Stimulated activated CD8-positive, alpha-beta memory T cell treated with anti-CD3 and anti-CD28 coated beads, Interleukin-2, amount 100 ng/mL, for 48 hours (primary cell): ENCODE data around the gene SLC2A11.
"Not testable (repeated sequence)": the region's sequence is repeated elsewhere in the genome, so short reads cannot be mapped to it uniquely, and the experiment has no call there.

ENCODE experiments used
- DNase-seq, 2 donors: peaks; one replicate each; pipeline ENCODE4 v3.0.0-alpha.2; 2020; ENCODE audit warnings: low read depth in 2 of 2

Gene SLC2A11

GRCh38 chr22:23908587-23909205 lies 51.0 kb downstream of the SLC2A11 start:
- no peak for DNase-seq

GRCh38 chr22:23909296-23909898 lies 51.7 kb downstream of the SLC2A11 start:
- DNase-seq, result no peak

- DNase-seq, result no peak
These were observed 53.0 kb downstream of the SLC2A11 start for GRCh38 chr22:23910496-23911190.

GRCh38 chr22:23911318-23911980 lies 53.8 kb downstream of the SLC2A11 start:
- no peak for DNase-seq

- no peak for DNase-seq
These were observed 54.7 kb downstream of the SLC2A11 start for GRCh38 chr22:23912293-23912903.

- DNase-seq, result peak in 1 of 2 donors; percentile 5
These were observed 55.6 kb downstream of the SLC2A11 start for GRCh38 chr22:23913306-23913660.

GRCh38 chr22:23913661-23914353 lies 56.1 kb downstream of the SLC2A11 start:
- DNase-seq, result peak; percentile 100

GRCh38 chr22:23915290-23915689 lies 57.6 kb downstream of the SLC2A11 start:
- DNase-seq, result no peak

GRCh38 chr22:23920267-23920611 lies 62.6 kb downstream of the SLC2A11 start:
- DNase-seq, result not testable (repeated sequence)

- DNase-seq, result not testable (repeated sequence)
These were observed 64.0 kb downstream of the SLC2A11 start for GRCh38 chr22:23921586-23922201.

GRCh38 chr22:23922921-23923320 lies 65.2 kb downstream of the SLC2A11 start:
- no peak for DNase-seq

GRCh38 chr22:23925020-23925606 lies 67.4 kb downstream of the SLC2A11 start:
- no peak for DNase-seq

- DNase-seq, result no peak
These were observed 68.9 kb downstream of the SLC2A11 start for GRCh38 chr22:23926561-23926960.
